Stimulated activated CD4-positive, alpha-beta T cell treated with anti-CD3 and anti-CD28 coated beads, Interleukin-15, amount 100 ng/mL, for 48 hours (primary cell): ENCODE data around the gene PLA2R1.
A peak's percentile ranks its signal among the peaks of the same experiment; 100 is the strongest.

Source experiments
- DNase-seq, 2 donors: peaks; one replicate each; pipeline ENCODE4 v3.0.0-alpha.2; 2020; ENCODE audit warnings: low read depth in 2 of 2

Gene PLA2R1

DNA sequence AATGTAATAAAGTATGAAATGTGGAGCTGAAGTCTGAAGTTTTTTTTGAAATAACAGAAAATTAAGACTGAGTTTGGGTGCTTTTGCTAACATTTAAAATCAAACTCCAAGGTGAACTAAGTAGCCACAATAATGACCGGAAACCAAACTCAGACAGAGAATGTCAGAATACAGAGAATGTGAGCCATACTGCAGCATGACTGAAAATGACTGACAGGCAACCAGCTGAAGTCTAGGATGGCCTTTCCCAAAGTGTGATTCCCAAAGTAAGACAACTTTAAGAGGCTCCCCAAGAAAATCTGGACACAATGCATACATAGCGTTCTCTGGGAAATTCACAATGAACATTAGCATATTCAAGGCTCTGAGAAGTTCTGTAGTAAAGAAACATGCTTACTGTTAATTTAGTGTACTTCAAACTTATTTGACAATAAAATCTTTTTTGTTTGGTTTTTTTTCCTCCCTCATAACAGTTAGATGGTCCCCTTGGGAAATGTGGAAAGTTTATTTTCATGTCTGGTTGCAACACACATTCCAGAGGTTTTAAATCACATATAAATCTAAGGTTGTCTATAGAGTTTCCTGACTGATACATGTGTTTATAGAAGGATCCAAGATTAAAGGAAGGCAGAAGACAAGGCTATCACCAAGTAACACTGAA lies 28.6 kb downstream of the PLA2R1 start:
- DNase-seq, result no peak

DNA sequence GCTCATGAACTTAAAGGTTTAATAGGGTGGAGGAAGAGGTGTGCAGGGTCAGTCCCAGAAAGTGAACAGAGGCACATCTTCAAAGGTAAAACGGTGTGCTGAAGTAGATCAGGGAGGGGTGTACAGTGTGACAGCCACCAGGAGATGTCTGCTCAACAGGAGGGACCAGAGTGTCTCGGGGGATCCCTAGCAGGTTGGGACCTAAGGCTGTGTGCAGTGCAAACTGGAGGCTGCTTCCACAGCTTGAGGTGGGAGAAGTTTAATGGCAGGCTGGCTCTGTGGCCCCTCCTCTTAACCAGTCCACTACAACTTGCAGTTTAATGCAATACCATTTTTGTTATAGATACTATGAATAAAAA lies 33.2 kb downstream of the PLA2R1 start:
- DNase-seq, result no peak

DNA sequence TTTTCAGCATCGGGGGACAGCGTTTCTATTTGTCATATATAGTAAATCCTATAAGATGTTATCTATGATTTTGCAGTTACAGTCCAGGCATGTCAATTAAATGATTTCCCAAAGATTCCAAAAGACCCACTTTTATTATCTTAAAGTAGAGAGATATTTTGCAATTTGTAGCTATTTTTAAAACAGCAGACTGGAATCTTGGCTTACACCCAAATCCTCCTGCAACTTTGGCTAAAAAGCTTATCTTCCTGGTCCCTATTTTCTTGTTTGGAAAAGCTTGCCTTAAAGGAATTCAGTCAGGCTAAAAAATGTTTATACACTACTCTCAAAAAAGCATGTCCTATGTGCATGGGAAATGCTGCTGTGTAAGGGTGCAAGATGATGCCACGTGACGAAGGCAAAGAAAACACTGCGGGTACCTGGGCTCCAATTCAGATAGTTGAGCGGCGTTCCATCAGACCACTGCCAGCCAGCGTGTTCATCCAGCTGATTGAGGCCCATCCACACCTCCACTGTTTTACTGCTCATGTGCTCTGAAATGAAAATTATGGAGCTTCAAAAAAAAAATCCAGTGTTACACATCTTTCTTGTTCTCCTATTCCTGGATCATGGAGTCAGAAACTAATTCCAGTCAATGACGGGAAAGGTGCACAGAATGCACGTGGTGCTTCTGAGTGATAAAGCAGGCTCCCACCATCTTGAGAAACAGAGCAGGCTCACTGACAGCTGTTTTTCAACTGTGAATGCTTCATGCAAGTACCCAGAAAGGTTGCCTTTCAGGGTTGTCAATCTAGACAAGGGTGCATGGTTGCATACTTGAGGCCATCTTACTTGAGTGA lies 33.8 kb downstream of the PLA2R1 start:
- no peak for DNase-seq

DNA sequence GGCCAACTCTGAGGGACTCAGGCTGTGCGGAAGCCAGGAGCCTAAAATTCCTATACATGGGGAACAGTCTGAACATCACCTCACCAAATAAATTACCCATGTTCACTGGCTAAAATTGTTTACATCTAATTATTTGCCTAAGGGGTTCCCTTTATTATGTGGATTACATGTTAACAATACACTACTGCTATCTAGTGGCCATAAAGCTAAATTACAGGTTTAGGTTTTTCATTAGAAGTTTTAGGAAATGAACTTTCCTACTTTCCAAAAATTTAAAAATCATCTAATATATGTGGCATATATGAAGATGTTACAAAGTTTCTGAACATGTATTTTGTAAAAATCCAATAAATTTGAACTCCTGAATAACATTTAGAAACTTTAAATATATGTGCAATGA lies 40.3 kb downstream of the PLA2R1 start:
- no peak for DNase-seq

DNA sequence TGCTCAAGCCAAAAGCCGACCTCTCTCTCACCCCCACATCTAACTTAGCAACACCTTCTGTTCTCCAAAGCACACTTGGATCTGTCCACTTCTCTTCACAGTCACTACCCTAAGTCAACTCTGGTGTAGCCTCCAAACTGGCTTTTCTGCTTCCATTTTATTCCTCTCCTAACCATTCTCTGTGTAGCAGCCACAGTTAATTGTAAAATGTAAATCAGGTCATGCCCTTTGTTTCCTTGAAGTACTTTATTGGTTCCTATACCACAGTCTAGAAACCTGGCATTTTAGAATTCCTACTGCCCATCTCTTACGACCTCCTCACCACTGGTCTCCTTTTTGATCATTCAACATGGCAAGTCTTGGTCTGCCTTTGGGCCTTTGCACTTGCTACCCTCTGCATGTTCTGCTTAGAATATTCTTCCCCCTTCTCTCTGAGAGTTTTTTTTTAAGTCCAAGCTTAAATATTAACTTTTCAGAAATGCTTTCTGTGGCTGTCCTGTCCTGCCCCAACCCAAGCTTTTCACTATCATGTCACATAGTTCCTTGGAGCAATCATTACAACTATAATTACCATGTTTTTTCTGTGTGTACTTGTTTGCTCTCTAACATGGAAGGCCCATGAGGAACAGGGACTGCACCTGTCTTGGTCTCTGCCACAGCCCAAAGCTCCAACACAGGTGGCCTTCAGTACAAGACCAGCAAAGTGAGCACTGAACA lies 42.9 kb downstream of the PLA2R1 start:
- no peak for DNase-seq

DNA sequence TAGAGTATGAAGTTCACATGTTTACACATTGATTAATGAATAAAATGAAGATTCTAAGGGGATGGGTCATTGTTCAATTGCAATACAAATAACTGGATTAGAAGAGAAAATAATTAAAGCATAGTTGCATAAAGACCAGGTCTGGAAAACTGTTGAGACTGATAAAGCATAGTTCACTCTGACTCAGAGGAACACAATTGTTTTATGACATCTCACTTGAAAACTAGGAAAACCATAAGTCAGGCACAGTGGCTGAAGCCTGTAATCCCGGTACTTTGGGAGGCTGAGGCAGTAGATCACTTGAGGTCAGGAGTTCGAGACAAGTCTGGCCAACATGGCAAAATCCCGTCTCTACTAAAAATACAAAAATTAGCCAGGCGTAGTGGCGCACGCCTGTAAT lies 46.7 kb downstream of the PLA2R1 start:
- DNase-seq, result no peak

DNA sequence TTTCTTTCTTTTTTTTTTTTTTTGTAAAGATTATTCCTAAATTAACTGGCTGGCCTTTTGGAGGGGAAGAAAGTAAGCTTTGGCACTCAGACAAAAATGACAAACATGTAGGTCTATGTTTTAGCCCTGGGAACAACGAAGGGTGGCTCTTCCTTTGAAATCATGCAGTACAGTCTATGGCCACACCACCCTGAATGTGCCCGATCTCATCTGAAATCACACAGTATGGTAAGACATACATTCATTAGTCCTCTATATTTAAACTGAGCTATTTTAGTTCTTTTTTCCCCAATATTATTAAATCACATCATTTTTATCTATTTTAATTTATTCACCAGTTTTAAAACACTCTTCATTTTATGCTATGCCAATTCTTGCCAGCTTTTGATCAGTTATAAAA lies 48.2 kb downstream of the PLA2R1 start:
- DNase-seq, result no peak

DNA sequence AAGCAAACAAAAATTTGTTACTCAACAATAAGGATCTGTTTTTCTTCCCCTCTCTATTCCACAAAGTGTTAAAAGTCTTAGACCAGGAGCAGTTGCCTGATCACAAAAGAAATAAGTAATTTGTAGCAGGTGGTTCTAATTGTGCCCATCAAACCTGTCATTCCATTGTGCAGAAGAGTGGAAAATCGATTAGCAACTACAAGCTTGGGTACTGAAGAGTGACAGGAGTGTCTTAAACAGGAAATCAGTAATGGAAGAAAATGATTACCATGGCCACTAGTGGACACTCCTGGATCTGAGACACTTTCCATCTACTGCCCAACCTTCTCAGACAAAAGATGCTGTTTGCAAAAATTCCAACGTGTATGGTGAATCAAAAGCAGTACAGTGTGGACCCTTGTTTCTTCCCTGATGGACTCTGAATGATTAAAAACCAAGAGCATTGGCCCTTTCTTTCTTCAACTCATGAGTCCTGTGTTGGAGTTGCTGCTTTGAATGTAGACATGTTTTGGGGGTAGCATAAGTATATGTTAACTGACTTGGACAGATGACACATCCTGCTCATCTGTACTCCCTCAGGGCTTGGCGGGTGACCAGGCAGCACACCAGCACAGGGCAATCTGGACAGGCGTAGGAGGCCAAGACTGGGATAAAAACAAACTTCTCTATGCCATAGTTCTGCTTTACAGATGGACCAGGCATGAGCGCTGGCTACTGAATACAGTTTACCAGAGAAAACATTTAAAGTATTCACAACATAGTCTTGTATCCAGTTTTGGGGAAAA lies 51.9 kb downstream of the PLA2R1 start:
- no peak for DNase-seq

DNA sequence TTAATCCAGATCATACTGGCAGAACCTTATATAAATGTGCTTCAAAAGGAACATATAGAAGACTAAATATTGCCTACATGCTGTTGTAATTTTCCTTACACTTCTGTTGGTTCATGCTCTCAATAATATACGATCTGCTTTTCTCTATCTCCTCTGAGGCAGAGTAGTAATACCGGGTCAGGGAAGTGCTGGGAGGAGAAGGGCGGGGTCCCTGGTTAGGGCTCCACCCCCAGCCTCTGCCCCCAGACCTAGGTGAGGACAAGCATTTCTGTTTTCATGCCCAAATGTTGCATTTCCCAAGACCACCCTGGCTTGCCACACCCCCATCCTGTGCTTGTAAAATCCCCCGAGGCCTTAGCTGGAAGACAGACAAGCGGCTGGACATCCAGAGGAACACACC lies 55.3 kb downstream of the PLA2R1 start:
- no peak for DNase-seq

DNA sequence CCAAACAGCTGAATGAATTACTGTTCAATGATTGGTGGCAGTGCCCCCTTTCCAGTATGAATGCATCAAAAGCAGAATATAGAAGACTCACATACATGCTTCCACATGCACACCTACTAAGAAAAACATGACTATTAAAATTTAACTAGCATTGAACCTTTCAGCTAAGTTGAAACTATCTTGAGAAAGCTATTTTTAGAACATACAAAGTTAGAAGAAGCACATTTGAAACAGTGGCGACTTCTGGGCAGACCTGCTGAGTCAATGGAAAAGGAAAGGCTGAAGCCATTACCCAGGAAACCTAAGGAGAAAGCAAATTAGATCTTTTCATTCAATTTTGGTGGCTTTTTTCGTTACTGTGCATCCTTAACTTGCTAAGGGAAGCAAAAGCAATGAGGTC lies 55.9 kb downstream of the PLA2R1 start:
- no peak for DNase-seq

DNA sequence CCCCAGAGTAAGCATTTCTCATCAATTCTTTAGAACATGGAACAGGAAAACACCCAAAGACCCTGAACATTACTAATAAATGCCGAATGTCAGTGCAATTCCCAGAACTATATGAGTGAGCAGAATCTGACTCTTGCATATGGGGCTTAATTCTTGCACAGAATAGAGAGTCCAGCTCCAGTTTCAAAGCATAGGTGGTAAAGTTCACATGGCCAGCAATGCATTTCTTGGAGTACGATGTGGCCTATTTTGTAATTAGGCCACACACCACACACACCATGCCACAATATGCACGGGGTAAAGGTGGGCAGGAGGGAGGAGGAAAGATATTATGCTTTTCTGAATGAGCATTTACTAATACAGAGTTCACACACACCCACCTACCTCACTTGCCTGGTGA lies 56.5 kb downstream of the PLA2R1 start:
- DNase-seq, result no peak

DNA sequence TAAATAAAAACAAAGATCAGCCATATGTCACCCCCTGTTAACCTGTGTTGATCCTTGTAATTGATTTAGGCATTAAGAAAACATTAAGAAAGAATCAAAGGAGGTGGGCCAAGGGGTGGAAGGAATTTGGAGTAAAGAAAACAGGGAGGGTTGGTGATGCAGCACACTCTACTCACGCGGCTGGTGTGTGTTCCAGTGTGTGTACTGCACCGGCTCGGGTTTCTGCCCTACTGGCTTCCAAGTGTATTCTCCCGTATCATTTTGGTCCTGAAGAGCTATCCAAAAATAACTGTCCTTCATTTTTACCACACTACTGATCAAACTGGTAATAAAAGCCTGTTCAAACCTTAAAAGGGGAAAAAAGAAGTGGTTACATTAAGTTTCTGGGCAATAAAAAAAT lies 56.9 kb downstream of the PLA2R1 start:
- DNase-seq, result no peak

DNA sequence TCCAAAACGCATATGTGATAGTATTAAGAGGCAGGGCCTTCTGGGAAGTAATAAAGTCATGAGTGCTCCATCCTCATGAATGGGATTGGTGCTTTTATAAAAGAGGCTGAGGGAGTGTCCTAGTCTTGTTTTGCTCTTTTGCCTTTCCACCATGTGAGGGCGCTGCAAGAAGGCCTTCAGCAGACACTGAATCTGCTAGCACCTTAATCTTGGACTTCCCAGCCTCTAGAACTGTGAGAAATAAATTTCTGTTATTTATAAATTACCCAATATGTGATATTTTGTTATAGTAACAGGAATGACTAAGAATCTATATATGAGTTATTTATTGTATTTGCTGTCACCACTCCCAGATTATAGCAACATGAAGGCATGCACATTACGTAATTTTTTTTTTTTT lies 63.5 kb downstream of the PLA2R1 start:
- peak in 1 of 2 donors; percentile 0 for DNase-seq

DNA sequence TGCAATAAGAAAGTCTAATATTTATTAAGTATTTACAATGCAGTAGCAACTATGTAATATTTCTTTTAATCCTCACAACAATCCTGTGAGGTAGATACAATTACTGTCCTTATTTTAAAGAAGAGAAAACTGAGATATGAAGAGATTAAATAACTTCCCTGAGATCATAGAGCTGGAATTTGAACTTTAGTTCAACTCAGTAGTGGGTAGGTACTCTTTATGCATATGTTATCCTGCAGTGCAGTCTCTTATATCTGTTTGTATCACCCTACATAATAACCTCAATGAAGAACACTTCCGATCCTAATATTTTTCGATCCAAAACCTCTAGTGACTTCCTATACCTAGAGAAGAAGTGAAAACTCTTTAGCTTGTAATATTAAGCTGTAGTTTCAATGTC lies 64.2 kb downstream of the PLA2R1 start:
- no peak for DNase-seq

DNA sequence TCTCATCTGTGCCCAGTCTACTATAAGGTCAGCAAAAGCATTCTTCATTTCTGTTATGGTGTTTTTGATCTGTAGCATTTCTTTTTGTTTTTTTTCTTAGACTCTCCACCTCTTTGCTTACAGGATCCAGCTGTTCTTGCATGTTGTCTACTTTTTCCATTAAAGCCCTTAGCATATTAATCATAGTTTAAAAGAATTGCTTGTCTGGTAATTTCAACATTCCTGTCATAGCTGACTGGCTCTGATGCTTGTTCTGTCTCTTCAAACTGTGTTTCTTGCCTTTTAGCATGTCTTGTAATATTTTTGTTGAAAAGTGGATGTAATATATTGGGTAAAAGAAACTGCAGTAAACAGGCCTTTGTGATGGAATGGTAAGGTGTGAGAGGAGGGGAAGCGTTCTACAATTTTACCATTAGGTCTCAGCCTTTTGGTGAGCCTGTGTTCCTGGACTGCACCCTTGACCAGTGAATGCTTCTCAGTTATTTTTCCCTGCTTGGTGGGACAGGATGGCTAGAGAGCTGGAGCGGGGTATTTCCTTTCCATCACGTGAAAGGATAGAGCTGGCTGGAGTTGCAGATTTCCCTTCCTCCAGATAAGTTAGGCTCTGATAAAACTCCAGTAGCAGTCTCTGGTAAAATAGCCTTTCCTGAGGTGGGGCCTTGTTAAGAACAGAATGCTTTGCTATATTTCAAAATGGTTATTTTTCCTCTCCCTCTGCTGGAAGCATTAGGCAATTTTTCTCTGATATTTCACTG lies 65.4 kb downstream of the PLA2R1 start:
- no peak for DNase-seq

DNA sequence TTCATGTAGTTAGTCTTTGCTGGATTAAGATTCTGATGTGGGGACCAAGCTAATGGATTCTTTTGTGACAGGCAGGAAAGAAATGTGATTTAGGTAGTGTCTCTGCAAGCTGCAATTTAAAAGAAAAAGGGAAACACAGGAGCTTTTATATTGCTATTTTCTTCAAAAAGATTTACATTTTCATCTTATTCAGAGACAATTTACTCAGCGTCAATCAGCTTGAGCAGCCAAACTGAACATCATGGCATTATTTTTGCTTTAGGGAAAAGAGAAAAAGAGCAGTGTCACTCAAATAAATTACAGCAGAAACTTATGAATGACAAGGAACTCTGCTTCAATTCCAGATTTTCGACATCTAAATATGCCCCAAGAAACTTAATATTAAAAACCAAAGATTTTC lies 67.4 kb downstream of the PLA2R1 start:
- no peak for DNase-seq

DNA sequence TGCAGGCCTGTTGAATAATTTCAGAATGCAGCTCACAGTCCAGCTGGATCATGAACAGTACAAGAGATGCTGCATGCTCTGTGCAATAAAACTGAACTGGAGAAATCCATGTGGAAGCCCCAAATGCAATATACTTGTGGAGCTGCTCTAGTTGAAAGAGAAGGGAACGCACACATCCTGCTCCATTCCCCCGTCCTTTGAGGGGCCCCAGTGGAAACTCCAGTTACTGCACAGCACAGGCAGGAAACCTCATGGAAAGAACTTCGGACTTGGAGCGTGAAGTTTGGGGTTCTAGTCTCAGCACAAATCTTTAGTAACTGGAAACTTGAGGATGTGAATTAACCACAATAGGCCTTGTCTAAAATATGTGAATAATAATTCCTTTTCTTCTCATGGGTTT lies 73.2 kb downstream of the PLA2R1 start:
- DNase-seq, result no peak

DNA sequence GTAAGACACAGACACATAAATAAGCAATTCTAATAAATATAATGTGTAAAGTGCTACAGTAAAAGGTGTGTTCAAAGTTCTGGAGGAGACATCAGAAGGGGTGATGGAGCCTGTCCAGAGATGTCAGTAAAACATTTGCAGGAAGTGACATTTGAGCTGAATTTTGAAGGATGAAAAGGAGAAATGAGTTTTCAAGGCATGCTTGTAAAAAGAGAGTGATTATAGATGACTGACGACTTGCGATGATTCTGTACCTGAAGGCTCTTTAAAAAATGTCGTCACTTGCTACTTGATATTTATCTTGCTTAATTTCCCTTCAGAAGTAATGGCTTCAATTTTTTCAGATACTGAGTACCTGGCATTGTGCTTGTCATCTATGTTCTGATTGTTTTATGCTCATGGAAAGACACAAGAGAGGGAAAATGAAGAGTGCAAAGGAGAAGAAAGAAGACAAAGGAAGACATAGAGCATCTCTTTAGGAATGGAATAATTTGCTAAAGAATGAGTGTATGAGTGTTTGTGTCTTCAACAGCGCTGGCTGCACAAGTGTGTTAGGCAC lies 73.9 kb downstream of the PLA2R1 start:
- no peak for DNase-seq

DNA sequence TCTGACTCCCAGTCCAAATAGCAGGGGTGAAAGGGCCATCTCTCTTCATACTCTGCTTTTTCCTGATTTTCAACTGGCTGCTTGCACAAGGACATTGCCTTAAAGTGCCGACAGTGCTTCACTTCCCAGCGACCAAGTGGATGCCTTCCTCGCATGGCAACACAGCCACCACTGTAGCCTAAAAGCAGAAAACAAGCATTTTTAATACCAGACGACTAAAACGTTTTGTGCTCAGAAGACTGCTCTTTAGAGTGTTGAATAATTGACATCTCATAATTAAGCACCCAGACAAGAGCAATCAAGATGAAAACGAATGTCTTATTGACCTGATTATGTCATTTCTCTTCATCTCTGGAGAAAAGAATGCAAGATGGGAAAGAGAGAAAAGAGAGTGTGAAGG lies 75.2 kb downstream of the PLA2R1 start:
- no peak for DNase-seq

DNA sequence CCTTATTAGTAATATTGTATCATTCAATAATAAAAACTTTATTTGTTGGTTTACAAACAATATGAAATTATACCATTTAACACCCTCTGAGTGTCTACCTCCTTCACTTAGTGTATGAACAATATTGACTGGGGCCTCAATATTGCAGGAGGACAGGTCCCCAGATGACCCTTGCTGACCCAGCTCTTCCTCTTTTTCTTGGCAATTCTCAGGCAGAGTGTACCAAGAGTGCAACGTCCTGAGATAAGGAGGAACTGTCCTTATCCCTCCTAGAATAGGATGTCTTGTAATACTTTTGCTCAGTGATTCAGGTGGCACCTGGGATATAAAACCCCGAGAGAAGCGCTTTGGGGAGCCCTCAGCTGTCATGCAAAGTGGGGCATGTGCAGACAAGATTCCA lies 76.8 kb downstream of the PLA2R1 start:
- no peak for DNase-seq

DNA sequence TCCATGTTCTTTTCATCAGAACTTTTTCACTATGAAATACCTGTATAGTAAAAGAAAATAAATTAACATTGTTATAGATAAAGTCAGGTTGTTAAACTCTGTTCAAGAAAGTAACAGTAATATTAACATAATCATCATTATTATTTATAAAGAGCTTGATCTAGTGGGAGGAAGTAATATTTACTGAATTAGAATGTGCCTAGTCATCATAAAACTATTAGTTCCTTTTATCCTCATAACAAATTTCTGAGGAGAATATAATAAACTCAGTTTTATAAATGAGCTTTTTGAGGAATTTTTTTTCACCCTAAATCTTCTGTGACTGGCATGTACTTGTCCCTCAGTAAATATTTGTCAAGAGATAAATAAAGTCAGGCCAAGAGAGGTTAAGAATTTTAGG lies 78.4 kb downstream of the PLA2R1 start:
- DNase-seq, result no peak
